Femur (tissue), 1 donor: Measurements from ENCODE around the gene ANGPTL8.

Experiments
- DNase-seq: peaks from one replicate; pipeline ENCODE4 v3.0.0-alpha.2; 2017

The ANGPTL8 gene, protein sequence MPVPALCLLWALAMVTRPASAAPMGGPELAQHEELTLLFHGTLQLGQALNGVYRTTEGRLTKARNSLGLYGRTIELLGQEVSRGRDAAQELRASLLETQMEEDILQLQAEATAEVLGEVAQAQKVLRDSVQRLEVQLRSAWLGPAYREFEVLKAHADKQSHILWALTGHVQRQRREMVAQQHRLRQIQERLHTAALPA

GRCh38 chr19:11239377-11240000 is at the start of gene ANGPTL8:
ANGPTL8 (plus strand) TSS chr19:11239619; CDS start chr19:11239638, 19 bp downstream.
- DNase-seq: no peak

DNA sequence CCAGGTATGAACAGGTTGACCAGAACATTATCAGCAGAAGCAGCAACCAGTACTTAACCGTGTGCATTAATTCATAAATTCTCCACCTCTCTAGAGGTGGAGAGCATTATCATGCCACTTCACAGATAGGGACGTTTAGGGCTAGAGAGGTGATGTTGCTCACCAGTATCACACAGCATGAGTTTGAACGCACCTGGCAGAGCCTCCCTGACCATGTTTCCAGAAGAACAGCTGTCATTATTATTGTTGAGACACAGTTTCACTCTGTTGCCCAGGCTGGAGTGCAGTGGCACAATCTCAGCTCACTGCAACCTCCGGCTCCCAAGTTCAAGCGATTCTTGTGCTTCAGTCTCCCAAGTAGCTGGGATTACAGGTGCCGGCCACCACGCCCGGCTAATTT is 48.9 kb upstream of the ANGPTL8 start:
- no peak for DNase-seq

DNA sequence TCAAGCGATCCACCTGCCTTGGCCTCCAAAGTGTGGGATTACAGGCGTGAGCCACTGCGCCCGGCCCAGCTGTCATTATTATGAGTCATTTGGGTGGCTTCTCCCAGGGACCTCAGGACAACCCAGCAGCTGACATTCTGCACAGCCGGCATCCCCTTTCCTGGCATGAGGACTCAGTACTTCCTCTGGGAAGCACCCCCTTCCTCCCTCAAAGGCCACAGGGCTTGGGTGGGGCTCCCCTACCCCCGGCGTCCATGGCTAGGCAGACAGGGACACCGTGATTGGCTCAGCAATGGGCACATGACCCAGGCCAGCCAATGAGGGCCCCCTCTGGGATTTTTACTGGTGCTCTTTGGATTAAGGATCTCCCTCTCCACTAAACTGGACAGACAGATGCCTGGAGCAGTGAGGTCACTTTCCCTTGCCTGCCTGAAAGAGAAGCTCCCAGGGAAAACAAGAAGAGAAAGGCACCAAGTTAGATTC is 48.1 kb upstream of the ANGPTL8 start:
- DNase-seq: peak; percentile 87

- DNase-seq: no peak
Measured at GRCh38 chr19:11191934-11192333, 47.5 kb upstream of the ANGPTL8 start.

GRCh38 chr19:11192957-11193939 is 46.2 kb upstream of the ANGPTL8 start:
- DNase-seq: peak; percentile 23

DNA sequence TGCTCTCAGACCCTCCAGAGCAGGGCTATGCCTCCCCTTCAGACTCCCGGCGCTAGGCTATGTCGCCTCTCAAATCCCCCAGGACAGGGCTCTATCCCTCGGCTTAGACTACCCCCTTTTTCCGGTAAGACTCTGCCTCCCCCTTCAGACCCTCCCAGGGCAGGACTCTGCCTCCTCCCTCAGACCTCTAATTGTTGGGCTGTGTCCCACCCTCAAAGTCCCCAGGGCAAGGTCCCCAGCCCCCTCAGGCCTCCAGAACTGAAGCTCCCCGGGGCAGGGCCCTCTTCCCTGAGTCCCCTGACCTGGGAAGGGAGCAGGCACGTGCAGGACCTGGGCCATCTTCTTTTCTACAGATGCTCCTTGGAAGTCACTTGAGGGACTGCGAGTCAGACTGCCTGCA is 45.2 kb upstream of the ANGPTL8 start:
- peak; percentile 17 for DNase-seq

DNA sequence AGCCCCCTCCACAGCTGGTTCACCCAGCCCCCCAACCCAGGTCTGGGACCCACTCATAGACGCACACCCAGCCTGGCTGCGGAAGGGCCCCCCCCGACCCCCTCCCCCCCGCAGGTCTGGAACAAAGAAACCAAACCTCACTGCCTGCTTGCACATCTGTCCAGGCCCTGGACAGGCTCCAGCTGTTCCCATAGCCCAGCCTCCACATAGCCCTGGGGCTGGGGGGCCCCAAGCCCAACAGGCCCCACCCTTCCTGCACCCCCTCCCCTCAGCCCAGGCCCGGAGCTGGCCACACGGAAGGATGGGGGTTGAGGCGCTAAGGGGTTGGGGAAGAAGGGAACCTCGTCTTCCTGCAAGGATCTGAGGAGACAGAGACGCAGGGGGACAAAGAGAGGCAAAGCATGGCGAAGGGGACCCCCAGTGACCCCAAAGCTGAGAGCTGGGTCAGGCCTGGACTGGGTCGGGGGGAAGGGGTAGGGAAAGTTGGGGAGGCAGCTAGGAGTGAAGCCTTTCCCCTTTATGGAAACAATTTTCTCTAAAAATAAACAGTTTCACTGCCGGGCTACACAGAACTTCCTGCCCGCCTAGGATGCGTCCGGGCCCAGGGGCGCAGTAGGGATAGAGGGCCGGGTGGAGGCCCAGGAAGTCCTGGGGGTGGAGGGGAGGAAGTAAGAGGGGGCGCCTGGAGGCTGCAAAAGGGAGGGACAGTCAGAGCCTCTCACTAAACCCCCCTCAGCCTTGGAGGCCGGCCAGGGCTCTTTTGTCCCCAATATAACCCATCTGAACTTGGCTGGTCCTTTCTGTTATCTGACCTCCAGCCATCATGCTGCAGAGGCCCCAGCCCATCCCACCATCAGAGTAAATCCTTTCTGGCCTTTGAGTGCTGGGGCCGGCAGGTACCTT is 44.5 kb upstream of the ANGPTL8 start:
- peak; percentile 69 for DNase-seq

DNA sequence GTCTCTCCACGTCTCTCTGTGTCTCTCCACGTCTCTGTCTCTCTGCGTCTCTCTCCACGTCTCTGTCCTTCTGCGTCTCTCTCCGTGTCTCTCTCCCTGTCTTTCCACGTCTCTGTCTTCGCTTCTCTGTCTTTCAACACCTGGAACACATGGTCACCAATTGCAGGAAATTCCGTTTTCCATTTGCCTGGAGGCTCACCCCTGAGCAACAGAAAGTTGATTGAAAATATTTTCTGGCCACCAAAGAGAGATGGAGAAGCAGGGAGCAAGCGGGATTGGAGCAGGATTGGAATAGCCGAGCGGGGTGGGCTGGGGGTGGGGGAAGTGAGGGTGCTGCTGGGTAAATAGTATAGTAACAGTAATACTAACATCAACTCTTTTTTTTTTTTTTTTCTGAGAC is 43.7 kb upstream of the ANGPTL8 start:
- DNase-seq: peak; percentile 30

- DNase-seq: peak; percentile 77
Measured at GRCh38 chr19:11196406-11197287, 42.8 kb upstream of the ANGPTL8 start.

- DNase-seq: peak; percentile 91
Measured at GRCh38 chr19:11197291-11198174, 41.9 kb upstream of the ANGPTL8 start, which contains the start of gene KANK2. KANK2 (minus strand) TSS chr19:11197545; CDS start chr19:11194511, 3,034 bp downstream.

DNA sequence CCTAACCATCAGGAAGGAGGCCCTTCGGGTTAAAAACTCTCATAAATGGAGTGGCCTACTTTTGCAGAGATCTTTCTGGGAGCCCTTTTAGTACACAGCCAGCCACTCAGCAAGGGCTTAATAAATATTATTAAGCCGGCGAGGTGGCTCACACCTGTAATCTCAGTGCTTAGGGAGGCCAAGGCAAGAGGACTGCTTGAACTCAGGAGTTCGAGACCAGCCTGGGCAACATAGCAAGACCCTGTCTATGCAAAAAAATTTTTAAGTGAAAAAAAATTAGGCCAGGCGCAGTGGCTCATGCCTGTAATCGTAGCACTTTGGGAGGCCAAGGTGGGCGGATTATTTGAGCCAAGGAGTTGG is 41.3 kb upstream of the ANGPTL8 start:
- DNase-seq: no peak

DNA sequence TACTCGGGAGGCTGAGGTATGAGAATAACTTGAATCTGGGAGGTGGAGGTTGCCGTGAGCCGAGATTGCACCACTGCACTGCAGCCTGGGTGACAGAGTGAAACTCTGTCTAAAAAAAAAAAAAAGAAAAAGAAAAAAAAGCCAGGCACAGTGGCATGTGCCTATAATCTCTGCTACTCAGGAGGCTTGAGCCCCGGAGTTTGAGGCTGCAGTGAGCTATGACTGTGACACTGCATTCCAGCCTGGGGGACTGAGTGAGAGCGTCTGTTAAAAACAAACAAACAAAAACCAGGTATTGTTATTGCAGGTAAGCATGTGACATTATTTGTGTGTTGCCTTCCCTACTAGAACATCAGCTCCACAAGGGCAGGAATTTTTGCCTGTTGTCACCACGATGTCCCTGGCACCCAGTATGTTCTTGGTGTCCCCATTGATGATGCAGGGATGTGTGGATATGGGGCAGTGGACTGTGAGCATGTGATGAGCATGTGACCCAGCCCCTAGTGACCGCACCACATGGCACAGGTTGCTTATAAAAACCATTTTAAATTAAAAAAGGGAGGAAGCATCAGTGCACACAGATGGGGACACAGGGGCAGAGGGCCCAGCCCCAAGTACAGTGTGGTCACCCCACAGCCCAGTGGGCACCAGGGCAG is 40.5 kb upstream of the ANGPTL8 start:
- DNase-seq: no peak

DNA sequence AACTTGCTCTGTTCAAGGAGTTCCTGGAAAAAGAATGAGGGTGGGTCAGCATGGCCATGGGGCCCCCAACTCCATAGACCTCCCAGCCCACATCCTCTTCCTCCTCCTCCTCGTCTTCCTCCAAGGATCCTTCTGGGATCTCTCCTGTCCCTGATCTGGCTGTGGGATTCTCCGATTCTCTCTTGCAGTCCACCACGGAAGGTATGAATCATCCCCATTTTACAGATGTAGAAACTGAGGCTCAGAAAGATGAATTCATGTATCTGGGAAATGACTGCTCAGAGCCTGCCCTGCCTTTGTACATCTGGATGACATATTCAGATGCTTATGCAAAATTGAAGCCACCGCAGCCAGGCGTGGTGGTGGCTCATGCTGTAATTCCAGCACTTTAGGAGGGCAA is 39.9 kb upstream of the ANGPTL8 start:
- DNase-seq: no peak

- no peak for DNase-seq
Measured at GRCh38 chr19:11200015-11200574, 39.3 kb upstream of the ANGPTL8 start.

GRCh38 chr19:11200931-11201330 is 38.5 kb upstream of the ANGPTL8 start:
- no peak for DNase-seq

DNA sequence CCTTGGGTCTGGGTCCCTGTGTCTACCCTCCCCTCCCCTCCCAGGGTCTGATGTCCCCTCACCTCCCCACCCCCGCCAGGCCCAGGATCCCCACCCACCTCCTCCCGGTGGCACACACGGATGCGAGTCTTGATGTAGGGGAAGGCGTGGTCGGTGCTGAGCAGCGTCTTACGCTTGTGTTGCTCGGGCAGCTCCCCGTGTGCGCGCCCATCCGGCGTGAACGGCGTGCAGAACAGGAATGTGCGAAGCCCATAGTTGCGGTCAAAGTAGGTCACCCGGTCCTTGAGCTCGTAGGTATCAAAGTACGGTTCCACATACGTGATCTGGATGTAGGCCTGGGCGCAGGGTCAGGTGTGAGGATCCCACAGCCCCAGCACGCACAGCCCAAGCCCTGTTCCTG is 37.6 kb upstream of the ANGPTL8 start:
- DNase-seq: no peak

- no peak for DNase-seq
Measured at GRCh38 chr19:11202488-11203193, 36.8 kb upstream of the ANGPTL8 start.
